HG03066 (cell line): ENCODE data around the gene ERVMER34-1.
A peak's percentile ranks its signal among the peaks of the same experiment; 100 is the strongest.

Source experiments
- ATAC-seq: cut with Tn5 transposase; IDR thresholded peaks from one replicate; pipeline ENCODE4 v1.9.1; 2021; ENCODE audit warnings: low read depth; ENCODE audit not compliant: unreplicated experiment

The ERVMER34-1 gene, protein sequence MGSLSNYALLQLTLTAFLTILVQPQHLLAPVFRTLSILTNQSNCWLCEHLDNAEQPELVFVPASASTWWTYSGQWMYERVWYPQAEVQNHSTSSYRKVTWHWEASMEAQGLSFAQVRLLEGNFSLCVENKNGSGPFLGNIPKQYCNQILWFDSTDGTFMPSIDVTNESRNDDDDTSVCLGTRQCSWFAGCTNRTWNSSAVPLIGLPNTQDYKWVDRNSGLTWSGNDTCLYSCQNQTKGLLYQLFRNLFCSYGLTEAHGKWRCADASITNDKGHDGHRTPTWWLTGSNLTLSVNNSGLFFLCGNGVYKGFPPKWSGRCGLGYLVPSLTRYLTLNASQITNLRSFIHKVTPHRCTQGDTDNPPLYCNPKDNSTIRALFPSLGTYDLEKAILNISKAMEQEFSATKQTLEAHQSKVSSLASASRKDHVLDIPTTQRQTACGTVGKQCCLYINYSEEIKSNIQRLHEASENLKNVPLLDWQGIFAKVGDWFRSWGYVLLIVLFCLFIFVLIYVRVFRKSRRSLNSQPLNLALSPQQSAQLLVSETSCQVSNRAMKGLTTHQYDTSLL

DNA sequence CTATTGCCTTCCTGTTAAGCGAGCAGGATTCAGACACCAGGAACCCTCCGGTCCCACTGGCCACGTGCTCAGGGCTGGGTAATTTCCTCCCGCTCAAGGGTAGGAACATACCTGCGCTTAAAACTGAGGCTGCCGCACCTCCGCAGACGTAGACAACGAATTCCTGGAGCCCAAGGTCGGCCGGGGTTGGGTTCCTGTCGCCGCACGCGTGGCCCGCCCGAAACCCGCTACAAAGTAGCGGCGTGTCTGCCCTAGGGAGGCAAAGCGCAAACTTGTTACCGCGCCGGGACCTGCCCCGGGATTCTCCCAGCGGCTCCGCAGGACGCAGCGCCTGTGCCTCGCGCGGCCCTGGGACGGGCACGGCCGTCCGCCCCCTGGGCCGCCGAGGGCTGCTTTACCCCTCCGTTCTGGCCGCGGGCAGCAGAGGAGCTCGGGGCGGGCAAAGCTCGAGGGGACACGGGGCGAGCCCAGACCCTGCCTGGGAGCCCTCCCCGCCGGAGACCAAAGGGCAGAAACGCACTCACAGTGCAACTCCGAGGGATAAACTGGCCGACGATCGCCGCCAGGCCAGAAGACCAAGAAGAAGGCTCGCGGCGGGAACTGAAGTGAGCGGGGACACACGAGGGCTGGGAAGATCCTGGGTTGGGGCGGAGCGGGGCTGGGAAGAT lies at the start of gene ERVMER34-1:
TSS of gene ERVMER34-1 (minus strand) at position 607 of the 668 bp plus-strand sequence. CDS start 5,905 bp downstream, outside the sequence.
- no peak for ATAC-seq

GRCh38 chr4:52799813-52800212 lies 48.6 kb upstream of the ERVMER34-1 start:
- ATAC-seq, result no peak

- ATAC-seq, result no peak
These were observed 44.3 kb upstream of the ERVMER34-1 start for GRCh38 chr4:52795533-52795932.

GRCh38 chr4:52791936-52792335 lies 40.7 kb upstream of the ERVMER34-1 start:
- no peak for ATAC-seq

DNA sequence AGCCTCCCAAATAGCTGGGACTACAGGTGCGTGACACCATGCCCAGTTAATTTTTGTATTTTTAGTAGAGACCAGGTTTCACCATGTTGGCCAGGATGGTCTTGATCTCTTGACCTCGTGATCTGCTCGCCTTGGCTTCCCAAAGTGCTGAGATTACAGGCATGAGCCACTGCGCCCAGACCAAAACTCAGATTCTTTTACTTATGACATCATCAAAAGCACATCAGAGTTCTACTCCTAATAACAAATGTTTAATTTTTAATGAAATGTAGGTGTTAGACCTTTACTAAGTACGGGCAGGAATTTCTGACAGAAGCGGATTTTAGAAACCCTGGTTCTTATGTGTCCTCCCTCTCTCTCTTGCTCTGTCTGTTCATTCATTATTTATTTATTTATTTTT lies 38.5 kb upstream of the ERVMER34-1 start:
- no peak for ATAC-seq

DNA sequence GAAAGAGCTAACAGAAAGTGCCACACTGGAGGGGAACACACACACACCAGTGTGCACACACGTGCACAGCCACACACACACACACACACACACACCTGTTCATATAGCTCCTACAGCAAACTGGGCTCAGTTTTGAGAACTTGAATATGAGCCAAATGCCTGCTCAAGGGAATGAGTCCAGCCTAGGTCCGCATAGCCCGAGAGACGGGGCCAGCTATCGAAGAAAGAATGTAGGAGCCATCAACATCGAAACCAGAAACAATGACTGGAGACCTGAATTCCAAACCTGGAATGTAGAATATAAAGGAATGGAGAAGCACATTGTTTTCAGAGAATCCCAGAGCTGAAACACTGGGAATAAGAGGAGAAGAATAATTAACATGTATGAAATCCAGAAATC lies 37.6 kb upstream of the ERVMER34-1 start:
- no peak for ATAC-seq

- no peak for ATAC-seq
These were observed 31.8 kb upstream of the ERVMER34-1 start for GRCh38 chr4:52783069-52783468.

DNA sequence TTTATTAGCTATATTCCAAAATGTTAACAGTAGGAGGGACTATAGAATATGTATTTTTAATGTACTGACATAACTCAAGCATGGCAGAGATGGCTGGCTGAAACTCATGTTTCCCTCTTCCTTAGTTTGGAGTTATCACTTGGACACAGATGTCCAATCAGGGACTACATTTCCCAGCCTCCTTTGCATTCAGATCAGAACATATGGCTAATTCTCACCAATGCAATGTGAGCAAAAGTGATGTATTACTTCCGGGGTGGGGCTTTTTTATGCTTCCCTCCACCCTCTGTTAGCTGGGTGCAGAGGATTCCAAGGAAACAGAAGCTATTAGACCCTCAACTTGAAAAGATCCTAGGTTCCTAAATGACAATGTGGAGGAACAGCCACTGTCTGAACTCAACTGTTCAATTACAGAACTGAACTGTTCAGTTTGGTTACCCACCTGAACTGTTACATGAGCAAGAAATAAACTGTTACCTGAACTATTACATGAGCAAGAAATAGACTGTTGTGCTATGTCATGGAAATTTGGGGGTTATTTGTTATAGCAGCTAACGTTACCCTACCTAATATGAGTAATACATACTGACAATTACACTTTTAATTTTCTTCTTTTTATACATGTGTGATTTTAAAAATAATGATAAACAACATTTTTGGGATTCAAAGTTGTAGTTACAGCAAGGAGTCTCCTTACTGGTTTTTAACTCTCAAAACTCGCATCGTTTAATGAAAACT lies 29.6 kb upstream of the ERVMER34-1 start:
- no peak for ATAC-seq

DNA sequence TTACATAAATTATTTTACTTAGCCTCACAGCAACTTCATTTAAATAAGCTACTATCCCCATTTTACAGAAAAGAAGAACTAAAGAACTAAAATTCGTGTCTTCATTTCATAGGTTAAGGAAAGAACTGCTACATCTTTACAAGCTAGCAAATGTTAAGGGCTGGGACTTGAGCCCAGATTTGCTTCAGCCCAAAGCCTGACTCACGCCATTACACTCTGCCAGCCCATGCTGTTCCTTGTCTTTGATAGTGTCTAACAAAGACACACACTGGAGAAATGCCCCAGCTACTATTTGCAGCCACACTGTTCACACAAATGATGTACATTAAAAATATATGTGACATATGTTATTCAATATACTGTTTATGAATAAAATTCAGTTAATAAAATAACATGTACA lies 29.0 kb upstream of the ERVMER34-1 start:
- no peak for ATAC-seq

DNA sequence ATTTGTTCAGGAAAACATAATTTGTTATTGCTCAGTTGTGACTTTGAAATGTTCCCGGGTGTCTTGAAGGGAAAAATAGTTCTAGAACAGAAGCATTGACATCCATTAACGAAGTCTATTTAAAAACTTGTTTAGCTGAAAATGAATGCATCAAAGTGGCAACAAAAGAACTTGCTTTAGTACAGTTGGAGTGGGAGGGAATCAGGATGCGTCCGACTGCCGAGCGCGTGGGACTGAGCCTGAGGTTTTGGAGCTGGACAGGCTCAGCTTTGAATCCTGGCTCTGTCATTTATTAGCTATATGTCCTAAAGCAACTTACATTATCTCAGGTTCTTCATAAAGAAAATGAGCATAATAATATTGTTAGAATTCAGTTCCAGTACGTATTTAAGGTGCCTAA lies 9.0 kb upstream of the ERVMER34-1 start:
- ATAC-seq, result no peak

DNA sequence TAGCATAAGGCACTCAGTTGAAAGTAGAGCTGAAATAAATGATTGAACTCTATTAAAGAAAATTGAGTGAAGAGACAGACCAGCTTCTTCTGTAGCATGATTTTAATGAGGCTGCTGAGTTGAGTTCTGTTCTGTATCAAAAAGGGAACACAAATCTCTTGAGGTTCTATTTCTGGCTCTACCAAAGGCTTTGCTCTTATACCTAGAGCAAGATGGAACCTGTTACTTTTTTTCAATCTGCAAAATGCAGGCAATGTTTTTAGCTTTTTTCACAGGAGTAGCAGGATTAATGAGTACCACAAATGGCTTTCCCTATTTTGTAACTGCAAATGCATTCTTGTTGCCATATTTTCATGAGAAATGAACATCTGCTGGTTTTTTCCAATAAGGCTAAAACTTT lies 4.2 kb upstream of the ERVMER34-1 start:
- ATAC-seq, result no peak

GRCh38 chr4:52752936-52753335 lies 1.7 kb upstream of the ERVMER34-1 start:
- ATAC-seq, result no peak

GRCh38 chr4:52751487-52751911 lies 274 bp upstream of the ERVMER34-1 start:
- no peak for ATAC-seq

DNA sequence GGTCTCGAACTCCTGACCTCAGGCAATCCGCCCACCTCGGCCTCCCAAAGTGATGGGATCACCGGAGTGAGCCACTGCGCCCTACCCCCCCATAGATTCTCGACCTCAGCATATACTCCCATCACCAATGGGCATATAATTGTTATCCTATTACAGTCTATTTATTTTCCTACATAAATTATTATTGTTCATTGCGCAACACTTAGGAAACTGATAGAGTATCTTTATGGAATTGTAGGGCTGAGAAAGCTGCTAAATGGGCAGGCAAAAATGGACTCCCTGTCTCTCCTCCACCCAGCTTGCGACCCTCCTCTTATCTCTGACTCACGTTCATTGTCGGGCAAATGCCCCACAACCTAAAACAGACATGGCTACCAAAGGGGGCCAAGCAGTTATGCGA lies 1.0 kb downstream of the ERVMER34-1 start:
- ATAC-seq, result no peak

DNA sequence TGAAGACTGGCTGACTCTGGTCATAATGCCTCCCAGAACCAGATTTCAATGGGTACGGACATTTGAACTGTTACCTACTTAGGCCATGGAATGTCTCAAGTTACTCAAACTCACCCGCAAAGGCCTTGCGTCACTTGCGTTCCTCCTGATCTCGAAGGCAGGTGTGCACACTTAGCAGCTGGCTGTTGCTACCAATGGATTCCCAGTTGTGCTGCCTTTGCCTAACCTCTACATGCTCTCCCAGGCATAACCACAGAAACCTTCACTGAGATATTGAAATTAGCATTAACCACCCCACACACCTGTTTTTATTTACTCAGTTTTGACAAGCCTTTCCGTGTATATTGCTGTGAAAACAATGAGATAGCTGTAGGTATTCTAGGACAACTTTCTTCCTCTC lies 2.8 kb downstream of the ERVMER34-1 start:
- ATAC-seq, result peak; percentile 57

- no peak for ATAC-seq
These were observed 6.6 kb downstream of the ERVMER34-1 start for GRCh38 chr4:52744588-52744987.

DNA sequence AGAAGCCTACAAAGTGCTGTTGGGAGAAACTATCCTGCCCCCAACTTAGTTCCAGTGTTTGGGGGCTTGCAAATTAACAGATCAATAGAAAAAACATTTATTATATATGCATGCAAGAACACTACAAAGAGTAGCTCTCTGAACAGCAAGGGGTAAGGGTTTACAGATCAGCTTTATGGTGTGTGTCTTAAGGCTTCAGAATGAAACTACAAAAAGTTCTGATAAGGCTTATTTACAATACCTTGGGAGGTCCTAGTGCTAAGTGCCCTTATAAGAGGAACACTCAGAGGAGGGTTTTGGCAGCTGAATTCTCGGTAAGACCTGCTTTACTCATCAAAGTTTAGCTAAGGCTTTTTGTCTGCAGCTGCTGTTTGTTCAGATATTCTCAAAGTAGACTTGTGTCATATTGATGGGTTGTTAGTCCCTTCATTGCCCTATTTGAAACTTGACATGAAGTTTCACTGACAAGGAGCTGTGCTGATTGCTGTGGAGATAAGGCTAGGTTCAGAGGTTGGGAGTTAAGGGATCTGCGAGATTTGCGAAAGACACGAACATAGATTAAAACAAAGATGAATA lies 7.7 kb downstream of the ERVMER34-1 start:
- ATAC-seq, result no peak

GRCh38 chr4:52729586-52729985 lies 21.6 kb downstream of the ERVMER34-1 start:
- no peak for ATAC-seq

- no peak for ATAC-seq
These were observed 22.5 kb downstream of the ERVMER34-1 start for GRCh38 chr4:52728691-52729240.

DNA sequence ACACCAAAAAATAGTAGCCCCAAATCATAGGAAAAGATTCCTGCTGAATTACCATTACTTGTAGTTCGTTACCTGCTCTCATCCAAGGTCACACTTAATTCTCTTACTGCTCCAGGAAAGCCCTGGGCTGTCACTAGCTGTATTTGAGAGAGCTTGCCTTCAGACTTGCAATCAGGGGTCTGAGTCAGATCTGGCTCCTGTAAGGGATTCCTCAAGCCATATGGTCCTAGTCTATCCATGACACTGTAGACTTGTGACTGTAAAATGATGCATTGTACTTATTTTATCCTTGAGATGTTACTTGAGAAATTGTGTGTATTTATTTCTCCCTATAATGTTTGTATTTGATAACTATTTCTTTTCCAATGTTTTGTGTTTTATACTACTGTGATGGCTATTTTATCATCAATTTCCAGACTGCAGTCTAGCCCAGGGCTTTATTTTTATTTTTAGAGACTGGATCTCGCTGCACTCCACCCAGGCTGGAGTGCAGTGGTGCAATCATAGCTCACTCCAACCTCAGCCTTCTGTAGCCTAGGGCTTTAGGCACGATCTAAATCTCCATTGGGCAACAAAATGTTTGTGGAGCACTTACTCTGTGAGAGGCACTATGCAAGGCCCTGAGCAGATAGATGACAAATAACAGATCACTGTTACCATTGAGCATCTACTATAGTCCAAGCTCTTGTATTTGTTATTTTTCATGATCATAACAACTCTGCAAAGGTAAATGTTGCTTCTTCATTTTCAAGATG lies 24.2 kb downstream of the ERVMER34-1 start:
- no peak for ATAC-seq
